Psoas muscle (tissue), 8 donors: ENCODE measurements around the gene SUV39H1. TPM values are rescaled to one million over a fixed set of nuclear protein-coding genes. Genes with fewer than 3 reads are reported as not detected.
A peak's percentile ranks its signal among the peaks of the same experiment; 100 is the strongest.

ENCODE experiments used
- ATAC-seq, 4 donors: fragments of 200-7000 bp; cut with Tn5 transposase; one replicate each; pipeline ENCODE4 v1.9.1; 2020; ENCODE audit warnings: moderate library complexity in 3 of 4, mild to moderate bottlenecking in 2 of 4
- DNase-seq, 2 donors: peaks; one replicate each; pipeline ENCODE4 v3.0.0-alpha.2; 2020
- H3K27ac ChIP-seq: fragments of 200-600 bp; one replicate; pipeline ENCODE4 v1.8.0; 2022
- H3K27me3 ChIP-seq, 3 donors: fragments of 200-600 bp in 1 of 3; one replicate each; pipeline versions ENCODE4 v1.6.1 to v1.8.0; 2013 to 2022; ENCODE audit warnings: low read length in 2 of 3, mild to moderate bottlenecking in 2 of 3, moderate library complexity in 1 of 3; ENCODE audit not compliant: insufficient read depth in 3 of 3
- H3K36me3 ChIP-seq, 2 donors: fragments of 200-600 bp in 1 of 2; one replicate each; pipeline versions ENCODE4 v1.6.1 to v1.8.0; 2013 to 2022; ENCODE audit warnings: low read depth in 1 of 2, mild to moderate bottlenecking in 1 of 2, moderate library complexity in 1 of 2; ENCODE audit not compliant: insufficient read depth in 1 of 2
- H3K4me1 ChIP-seq: fragments of 200-600 bp; one replicate; pipeline ENCODE4 v1.8.0; 2022
- H3K4me3 ChIP-seq: fragments of 200-600 bp; one replicate; pipeline ENCODE4 v1.8.0; 2022; ENCODE audit warnings: mild to moderate bottlenecking
- H3K9me3 ChIP-seq: fragments of 200-600 bp; one replicate; pipeline ENCODE4 v1.8.0; 2022
- WGBS, 3 donors: extraction: QIAGEN DNeasy Blood & Tissue Kit; methylation state at CpG; one replicate each; pipeline versions ENCODE4 v1.1.6 to v1.1.7; 2013; 5-methylcytosine and 5-hydroxymethylcytosine counted together
- intact Hi-C, 2 donors: fragments of 100-400 bp; cut with DNase I; formaldehyde crosslinking; loops; one replicate each; pipeline versions ENCODE4 v1.11.0 to v1.14.2; 2022
- polyA plus RNA-seq, 3 donors: library from polyadenylated mRNA; stranded (reverse); fragments of 200-250 nt; gene quantifications; one replicate each; pipeline ENCODE4 v1.2.3, GENCODE V29; 2013
- total RNA-seq, 4 donors: library from RNA; stranded (reverse); fragmentation: NEBNext Ultra II Directional in 2 of 4; extraction: Animal tissue kit (Norgen Biotek cat#: 25700) in 2 of 4; gene quantifications; one replicate each; pipeline versions ENCODE4 v1.2.1 to v1.2.4, GENCODE V29; 2021 to 2023
- TF ChIP-seq, protein P1 (sequence below): fragments of 200-600 bp; IDR thresholded peaks from one replicate; pipeline ENCODE4 v1.8.0; 2022; ENCODE audit warnings: antibody characterized with exemption
- donor health status: healthy with polysubstance abuse.
- donor health status: DM: no; HTN: no; CAD: no; lungs with moderate emphysema.
- donor health status: Bipolar disorder and iron deficiency.
- donor health status: healthy.
- donor health status: DM: yes; HTN: yes; CAD: no.
- donor health status: DM: no; HTN: no; CAD: no.
- donor health status: DM: no; HTN: no; CAD: no.
- donor health status: DM: yes; HTN: yes; CAD: no.

SUV39H1 gene
- total and polyA plus RNA-seq, 7 donors: 1.9 to 3.6 (median 2.8) TPM

GRCh38 chrX:48737940-48738339 lies 41.4 kb downstream of the SUV39H1 start:
- TF ChIP-seq, protein P1, sequence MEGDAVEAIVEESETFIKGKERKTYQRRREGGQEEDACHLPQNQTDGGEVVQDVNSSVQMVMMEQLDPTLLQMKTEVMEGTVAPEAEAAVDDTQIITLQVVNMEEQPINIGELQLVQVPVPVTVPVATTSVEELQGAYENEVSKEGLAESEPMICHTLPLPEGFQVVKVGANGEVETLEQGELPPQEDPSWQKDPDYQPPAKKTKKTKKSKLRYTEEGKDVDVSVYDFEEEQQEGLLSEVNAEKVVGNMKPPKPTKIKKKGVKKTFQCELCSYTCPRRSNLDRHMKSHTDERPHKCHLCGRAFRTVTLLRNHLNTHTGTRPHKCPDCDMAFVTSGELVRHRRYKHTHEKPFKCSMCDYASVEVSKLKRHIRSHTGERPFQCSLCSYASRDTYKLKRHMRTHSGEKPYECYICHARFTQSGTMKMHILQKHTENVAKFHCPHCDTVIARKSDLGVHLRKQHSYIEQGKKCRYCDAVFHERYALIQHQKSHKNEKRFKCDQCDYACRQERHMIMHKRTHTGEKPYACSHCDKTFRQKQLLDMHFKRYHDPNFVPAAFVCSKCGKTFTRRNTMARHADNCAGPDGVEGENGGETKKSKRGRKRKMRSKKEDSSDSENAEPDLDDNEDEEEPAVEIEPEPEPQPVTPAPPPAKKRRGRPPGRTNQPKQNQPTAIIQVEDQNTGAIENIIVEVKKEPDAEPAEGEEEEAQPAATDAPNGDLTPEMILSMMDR: no peak
- DNase-seq: no peak
- H3K4me1 ChIP-seq: no peaks in the 10 kb centered on the region
- peak overlapping the region; percentile 69 for H3K4me3 ChIP-seq
- no peaks in the 10 kb centered on the region for H3K27me3 ChIP-seq
- no peaks in the 10 kb centered on the region for H3K36me3 ChIP-seq
- no peak for ATAC-seq
- intact Hi-C loops: loop anchor here in 1 of 2 donors (5.0 kb wide), 1 partner anchor 59 kb away; no protein-coding TSS in a partner anchor
- H3K9me3 ChIP-seq: no peaks in the 10 kb centered on the region
- 34 to 48% (median 43%) methylated on average over 7 of the region's 7 CpGs for WGBS, 3 donors
- peak overlapping the region; percentile 83 for H3K27ac ChIP-seq

DNA sequence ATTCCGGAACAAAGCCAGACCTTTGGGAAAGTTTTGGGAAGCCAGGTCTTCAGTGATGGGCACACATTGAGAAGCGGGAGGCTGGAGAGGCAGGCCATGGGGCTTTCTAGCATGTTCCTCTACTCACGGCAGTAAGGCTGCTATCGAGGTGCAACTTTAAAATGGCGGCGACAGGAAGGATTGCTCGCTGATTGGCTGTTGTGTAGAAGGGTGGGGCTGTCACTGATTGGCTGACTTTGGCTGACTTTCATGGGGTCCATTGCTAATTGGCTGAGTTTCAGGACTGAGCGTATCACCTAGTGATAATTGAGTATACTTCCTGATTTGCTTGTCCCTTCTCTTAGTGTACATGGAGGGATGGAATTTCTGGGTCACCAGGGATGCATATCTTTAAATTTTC lies 45.3 kb downstream of the SUV39H1 start:
- Histone ChIP-seq H3K36me3 (no peaks in the 10 kb centered on the region), H3K27ac (no peak overlapping the region), H3K9me3 (no peaks in the 10 kb centered on the region), H3K4me1 (no peaks in the 10 kb centered on the region), H3K4me3 (no peak overlapping the region), H3K27me3 (no peaks in the 10 kb centered on the region)
- intact Hi-C loops: no loop called here
- TF ChIP-seq, protein P1: no peak
- 87 to 90% (median 87%) methylated on average over 8 of the region's 8 CpGs for WGBS, 3 donors
- DNase-seq: no peak
- ATAC-seq: no peak

DNA sequence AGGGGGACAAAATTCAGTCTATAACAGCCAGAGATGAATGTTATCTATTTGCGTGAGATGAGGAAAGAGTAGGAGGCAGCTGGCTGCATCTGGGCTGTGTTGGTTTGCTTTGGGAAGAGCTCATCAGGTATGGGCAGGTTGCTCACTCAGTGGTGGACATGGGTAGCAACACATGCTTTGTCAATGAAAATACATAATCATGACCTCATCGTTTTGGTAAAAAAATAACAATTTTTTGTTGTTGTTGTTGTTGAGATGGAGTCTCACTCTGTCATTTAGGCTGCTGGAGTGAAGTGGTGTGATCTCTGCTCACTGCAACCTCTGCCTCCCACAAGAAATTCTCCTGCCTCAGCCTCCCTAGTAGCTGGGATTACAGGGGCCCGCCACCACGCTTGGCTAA lies 48.7 kb downstream of the SUV39H1 start:
- intact Hi-C loops: no loop called here
- WGBS, 3 donors: 83 to 94% (median 87%) methylated on average over 2 to 4 of the region's 4 CpGs

GRCh38 chrX:48747415-48748016 lies 51.0 kb downstream of the SUV39H1 start:
- no peak for ATAC-seq
- WGBS, 3 donors: 52 to 58% (median 54%) methylated on average over 8 of the region's 8 CpGs
- intact Hi-C loops: no loop called here
- H3K36me3 ChIP-seq: no peaks in the 10 kb centered on the region
- TF ChIP-seq, protein P1: no peak
- H3K9me3 ChIP-seq: no peaks in the 10 kb centered on the region
- H3K27ac ChIP-seq: no peak overlapping the region
- no peaks in the 10 kb centered on the region for H3K4me1 ChIP-seq
- no peak for DNase-seq
- H3K4me3 ChIP-seq: no peak overlapping the region
- H3K27me3 ChIP-seq: no peaks in the 10 kb centered on the region

More for the DNA sequence above, 48.7 kb downstream of the SUV39H1 start:
- no peak overlapping the region for H3K27ac ChIP-seq
- no peaks in the 10 kb centered on the region for H3K36me3 ChIP-seq
- no peaks in the 10 kb centered on the region for H3K27me3 ChIP-seq
- H3K4me1 ChIP-seq: no peaks in the 10 kb centered on the region
- no peaks in the 10 kb centered on the region for H3K9me3 ChIP-seq
- no peak overlapping the region for H3K4me3 ChIP-seq
- DNase-seq: no peak
- TF ChIP-seq, protein P1: no peak
- no peak for ATAC-seq

DNA sequence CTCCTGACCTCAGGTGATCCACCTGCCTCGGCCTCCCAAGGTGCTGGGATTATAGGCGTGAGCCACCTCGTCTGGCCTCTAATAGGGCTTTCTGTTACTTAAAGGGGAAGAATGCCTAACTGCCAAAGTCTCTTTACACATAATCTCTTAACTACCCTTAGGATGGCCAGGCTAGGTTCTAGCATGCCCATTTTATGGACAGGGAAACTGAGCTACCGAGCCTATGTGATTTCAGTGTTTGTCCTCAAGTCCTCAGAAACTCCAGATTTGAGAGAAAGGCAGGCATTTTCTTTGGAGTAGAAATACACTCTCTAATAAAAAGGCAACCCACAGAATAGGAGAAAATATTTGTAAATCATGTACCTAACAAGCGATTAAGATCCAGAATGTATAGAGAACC lies 52.6 kb downstream of the SUV39H1 start:
- Histone ChIP-seq H3K4me3 (no peak overlapping the region), H3K27ac (no peak overlapping the region), H3K27me3 (no peaks in the 10 kb centered on the region), H3K36me3 (no peaks in the 10 kb centered on the region), H3K4me1 (no peaks in the 10 kb centered on the region), H3K9me3 (no peaks in the 10 kb centered on the region)
- WGBS, 3 donors: 74 to 84% (median 83%) methylated on average over 5 of the region's 5 CpGs
- intact Hi-C loops: no loop called here
- DNase-seq (no peak), ATAC-seq (no peak)
- TF ChIP-seq, protein P1: no peak
